AG09319 (cell line): Measurements from ENCODE around the gene LLGL2.

Source experiments
- DNase-seq: peaks from one replicate; pipeline ENCODE4 v3.0.0-alpha.2; 2010; ENCODE audit warnings: low read depth; ENCODE audit errors: extremely low read depth
- CTCF ChIP-seq: IDR thresholded peaks from 2 replicates; pipeline ENCODE4 v1.5.1; 2011; ENCODE audit warnings: low read depth, mild to moderate bottlenecking, inconsistent platforms, low read length, moderate library complexity

Gene LLGL2

GRCh38 chr17:75504347-75505151 lies 20.9 kb upstream of the LLGL2 start:
- TF ChIP-seq CTCF: peak; percentile 43
- DNase-seq: no peak

DNA sequence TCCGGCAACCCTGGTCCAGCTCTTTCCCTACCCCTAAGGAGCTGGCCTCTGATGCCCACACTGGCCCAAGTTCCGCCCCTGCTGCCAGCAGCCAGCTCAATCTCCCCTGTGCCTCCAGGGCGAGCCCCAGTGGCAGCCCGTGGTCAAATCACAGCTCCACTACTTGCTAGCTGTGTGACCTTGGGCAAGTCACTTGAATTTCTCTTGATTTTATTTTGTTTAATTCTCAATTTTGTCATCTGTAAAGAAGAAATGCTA lies 20.4 kb upstream of the LLGL2 start:
- no peak for DNase-seq
- no peak for TF ChIP-seq CTCF

DNA sequence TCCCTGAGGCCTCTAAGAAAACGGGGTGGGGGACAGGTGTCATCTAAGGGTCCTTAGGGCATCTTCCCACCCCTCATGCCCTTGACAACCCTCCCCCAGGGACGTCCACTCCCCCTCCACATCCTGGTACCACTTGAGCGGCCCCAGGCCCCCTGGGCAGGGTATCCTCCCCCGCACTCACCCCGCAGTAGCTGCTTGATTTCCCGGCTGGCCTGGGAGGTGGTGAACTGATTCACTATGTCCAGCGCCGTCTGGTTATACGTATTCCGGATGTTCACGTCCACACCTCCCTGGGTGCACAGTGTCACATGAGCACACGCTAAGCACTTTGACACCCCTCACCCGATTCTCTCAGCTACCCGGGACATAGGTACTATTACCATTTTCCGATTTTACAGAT lies 19.9 kb upstream of the LLGL2 start:
- DNase-seq: no peak
- no peak for TF ChIP-seq CTCF

GRCh38 chr17:75506134-75506533 lies 19.4 kb upstream of the LLGL2 start:
- TF ChIP-seq CTCF: no peak
- DNase-seq: no peak

DNA sequence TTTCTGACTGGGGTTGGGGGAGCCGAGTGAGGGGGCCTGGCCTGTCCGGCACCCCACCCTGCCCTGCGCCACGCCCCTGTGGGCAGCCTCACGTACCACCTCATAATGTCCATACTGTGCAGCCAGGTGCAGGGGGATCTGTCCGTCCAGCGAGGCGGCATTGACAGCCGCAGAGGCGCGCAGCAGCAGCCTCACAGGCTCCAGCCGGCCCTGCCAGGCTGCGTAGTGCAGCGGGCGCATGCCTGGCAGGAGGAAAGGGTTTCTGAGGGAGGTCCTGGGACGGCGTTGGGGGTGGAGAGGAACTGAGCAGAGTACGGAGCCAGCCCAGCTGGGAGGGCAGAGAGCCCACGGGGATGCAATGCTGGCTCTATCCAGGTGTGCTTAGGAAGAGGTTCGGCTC lies 18.6 kb upstream of the LLGL2 start:
- no peak for DNase-seq
- TF ChIP-seq CTCF: no peak

DNA sequence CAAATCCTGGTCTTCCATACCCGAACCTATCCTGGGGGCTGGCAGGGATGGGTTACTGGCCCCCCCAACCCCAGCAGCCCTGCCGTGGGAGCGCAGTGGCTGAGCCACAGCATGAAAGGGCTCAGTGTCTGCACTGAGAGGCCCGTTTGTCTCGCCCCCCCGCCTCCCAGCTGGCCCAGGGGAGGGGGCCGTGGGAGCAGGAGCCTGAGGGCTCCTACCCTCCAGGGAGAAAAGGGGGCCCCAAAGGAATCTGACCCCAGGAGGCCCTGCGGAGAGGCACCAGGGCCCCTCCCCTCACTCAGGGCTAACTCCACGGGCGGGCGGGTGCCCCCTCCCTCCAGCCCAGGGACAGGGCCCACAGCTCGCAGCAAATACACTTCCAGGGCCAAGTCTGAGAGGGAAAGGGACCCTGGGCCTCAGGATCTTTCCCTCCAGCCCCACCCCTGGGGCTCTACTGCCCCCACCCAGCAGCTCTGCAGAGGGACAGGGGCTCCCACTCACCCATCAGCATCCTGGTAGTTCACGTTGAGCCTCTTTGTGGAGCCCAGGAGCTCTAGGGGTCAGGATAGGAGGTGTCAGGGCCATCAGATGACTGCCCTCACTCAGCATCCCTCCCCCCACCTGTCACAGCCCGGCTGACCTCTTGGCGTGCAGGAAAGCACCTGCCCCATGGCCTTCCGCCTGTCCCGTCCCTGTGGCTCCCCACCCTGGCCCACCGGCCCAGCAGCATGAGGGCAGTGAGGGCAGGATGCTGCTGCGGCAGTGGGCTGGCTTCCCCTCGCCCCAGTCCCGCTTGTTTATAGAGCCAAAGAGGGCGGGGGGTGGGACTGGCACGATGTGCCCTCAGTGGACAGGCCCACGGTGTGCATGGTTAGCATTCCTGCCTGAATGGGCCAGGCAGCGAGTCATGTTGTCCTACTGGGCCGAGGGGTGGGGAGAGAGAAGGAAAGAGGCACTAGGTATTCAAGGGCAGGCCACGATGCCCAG lies 17.5 kb upstream of the LLGL2 start:
- no peak for TF ChIP-seq CTCF
- DNase-seq: no peak

GRCh38 chr17:75508931-75509361 lies 16.6 kb upstream of the LLGL2 start:
- no peak for DNase-seq
- TF ChIP-seq CTCF: no peak
